Upper lobe of left lung (tissue), 4 donors: ENCODE measurements around the gene OR10A4.

ENCODE experiments used
- CTCF ChIP-seq, 6 experiments: fragments of 450-650 bp in 4 of 6; fragments of 200-600 bp in 2 of 6; sonication (generic) in 2 of 6; IDR thresholded peaks; one replicate each; pipeline ENCODE4 v1.5.1; 2016 to 2019; ENCODE audit warnings: antibody characterized with exemption in 6 of 6
- POLR2A ChIP-seq, 4 donors: fragments of 450-650 bp; IDR thresholded peaks; one replicate each; pipeline ENCODE4 v1.5.1; 2016 to 2017; ENCODE audit warnings: antibody characterized with exemption in 4 of 4, mild to moderate bottlenecking in 2 of 4

GRCh38 chr11:6875761-6876160, 664 bp upstream of the OR10A4 start:
- no peak for TF ChIP-seq CTCF (IDR thresholded peaks at IDR 0.05)
- TF ChIP-seq POLR2A (IDR thresholded peaks at IDR 0.05): no peak
